ENCODE results near the gene MORN3.

- no peak for TF ChIP-seq SNAI2 (CRISPR knock-in tag; IDR thresholded peaks at IDR 0.05)
- no peak for TF ChIP-seq ZNF8 (CRISPR knock-in tag; IDR thresholded peaks at IDR 0.05)
- TF ChIP-seq ZFP3 (CRISPR knock-in tag; IDR thresholded peaks at IDR 0.05), result no peak
Measured at GRCh38 chr12:121689430-121689829, 20.0 kb upstream of the MORN3 start.
